Measurements from ENCODE around the gene LAYN.

The LAYN gene

DNA sequence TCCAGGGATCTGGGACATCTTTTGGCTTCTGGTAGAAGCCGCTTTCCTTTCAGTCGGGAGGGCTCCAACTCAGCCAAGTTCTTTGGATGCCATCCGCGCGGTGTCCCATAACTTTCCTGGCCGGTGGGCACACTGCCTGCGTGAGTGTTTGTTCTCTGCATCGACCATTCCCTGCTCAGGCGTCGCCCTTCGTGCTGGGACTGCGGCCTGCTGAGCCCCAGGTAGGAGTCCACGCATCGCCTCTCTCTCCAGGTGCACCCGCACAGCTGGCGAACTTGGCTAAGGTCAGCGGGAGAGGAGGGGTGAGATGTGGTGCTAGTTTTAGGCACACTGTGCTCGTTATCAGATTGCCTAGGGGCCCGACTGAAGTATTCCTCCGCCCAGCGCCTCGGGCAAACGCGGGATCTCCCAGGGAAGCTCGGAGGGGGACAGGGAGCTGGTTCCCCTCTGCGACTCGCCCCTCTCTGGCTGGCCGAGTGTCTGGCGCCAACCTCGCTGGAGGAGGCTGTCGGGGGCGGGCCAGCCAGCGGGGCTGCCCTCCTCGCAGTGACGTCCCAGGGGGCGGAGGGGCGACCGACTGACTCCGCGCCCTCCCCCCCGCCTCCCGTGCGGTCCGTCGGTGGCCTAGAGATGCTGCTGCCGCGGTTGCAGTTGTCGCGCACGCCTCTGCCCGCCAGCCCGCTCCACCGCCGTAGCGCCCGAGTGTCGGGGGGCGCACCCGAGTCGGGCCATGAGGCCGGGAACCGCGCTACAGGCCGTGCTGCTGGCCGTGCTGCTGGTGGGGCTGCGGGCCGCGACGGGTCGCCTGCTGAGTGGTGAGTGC is at the start of gene LAYN:
TSS of gene LAYN (plus strand) at position 607 of the 823 bp plus-strand sequence. CDS start at position 731, 124 bp downstream.
- Histone ChIP-seq H3K36me3 (ENCODE audit: control insufficient read depth, low read depth, low read length) (no peaks in the 10 kb centered on the region), H3K4me1 (ENCODE audit: control insufficient read depth, low read depth, low read length) (peaks cover 21% of the 10 kb centered on the region), H3K27ac (ENCODE audit: low read length) (no peak within 1 kb of the TSS), H3K9me3 (ENCODE audit: control insufficient read depth, low read depth, low read length) (no peaks in the 10 kb centered on the region), H3K27me3 (ENCODE audit: control insufficient read depth, insufficient read depth, low read length) (peaks cover 71% of the 10 kb centered on the region), H3K9ac (ENCODE audit: low read length) (peak within 1 kb of the TSS; percentile 7), H3K4me3 (ENCODE audit: low read length) (peak within 1 kb of the TSS; percentile 60)

DNA sequence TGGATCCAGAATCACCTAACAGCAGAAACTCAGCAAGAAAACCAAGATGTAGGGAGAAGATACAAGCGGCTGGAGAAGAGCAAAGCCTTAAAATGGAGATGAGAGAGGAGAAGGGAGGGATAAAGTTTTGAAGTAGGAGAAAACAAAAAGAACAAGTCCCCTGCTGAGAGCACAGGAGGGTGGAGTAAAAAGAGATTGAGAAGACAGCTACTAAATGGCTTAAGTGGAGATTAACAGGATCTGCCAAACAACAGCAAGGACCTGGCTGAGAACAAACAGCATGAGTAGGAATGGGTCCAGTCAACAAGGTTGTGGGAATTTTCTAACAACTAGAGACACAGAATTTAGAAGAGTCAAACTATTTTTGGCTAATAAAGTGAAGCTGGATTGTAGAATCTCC is 46.5 kb upstream of the LAYN start:
- no peaks in the 10 kb centered on the region for H3K27me3 ChIP-seq (ENCODE audit: control insufficient read depth, insufficient read depth, low read length)
- H3K4me3 ChIP-seq (ENCODE audit: low read length), result no peak overlapping the region
- no peaks in the 10 kb centered on the region for H3K36me3 ChIP-seq (ENCODE audit: control insufficient read depth, low read depth, low read length)
- H3K27ac ChIP-seq (ENCODE audit: low read length), result no peak overlapping the region
- no peak overlapping the region for H3K9ac ChIP-seq (ENCODE audit: low read length)
- no peaks in the 10 kb centered on the region for H3K9me3 ChIP-seq (ENCODE audit: control insufficient read depth, low read depth, low read length)
- no peaks in the 10 kb centered on the region for H3K4me1 ChIP-seq (ENCODE audit: control insufficient read depth, low read depth, low read length)

GRCh38 chr11:111499483-111499882 is 41.0 kb upstream of the LAYN start:
- no peak overlapping the region for H3K4me3 ChIP-seq (ENCODE audit: low read length)
- H3K36me3 ChIP-seq (ENCODE audit: control insufficient read depth, low read depth, low read length), result no peaks in the 10 kb centered on the region
- H3K9ac ChIP-seq (ENCODE audit: low read length), result no peak overlapping the region
- no peaks in the 10 kb centered on the region for H3K9me3 ChIP-seq (ENCODE audit: control insufficient read depth, low read depth, low read length)
- H3K27me3 ChIP-seq (ENCODE audit: control insufficient read depth, insufficient read depth, low read length), result no peaks in the 10 kb centered on the region
- H3K4me1 ChIP-seq (ENCODE audit: control insufficient read depth, low read depth, low read length), result no peaks in the 10 kb centered on the region
- H3K27ac ChIP-seq (ENCODE audit: low read length), result no peak overlapping the region

GRCh38 chr11:111500481-111500880 is 40.0 kb upstream of the LAYN start:
- no peak overlapping the region for H3K4me3 ChIP-seq (ENCODE audit: low read length)
- H3K36me3 ChIP-seq (ENCODE audit: control insufficient read depth, low read depth, low read length), result no peaks in the 10 kb centered on the region
- H3K4me1 ChIP-seq (ENCODE audit: control insufficient read depth, low read depth, low read length), result no peaks in the 10 kb centered on the region
- H3K9me3 ChIP-seq (ENCODE audit: control insufficient read depth, low read depth, low read length), result no peaks in the 10 kb centered on the region
- no peak overlapping the region for H3K9ac ChIP-seq (ENCODE audit: low read length)
- no peaks in the 10 kb centered on the region for H3K27me3 ChIP-seq (ENCODE audit: control insufficient read depth, insufficient read depth, low read length)
- no peak overlapping the region for H3K27ac ChIP-seq (ENCODE audit: low read length)

- H3K4me3 ChIP-seq (ENCODE audit: low read length), result no peak overlapping the region
- no peaks in the 10 kb centered on the region for H3K9me3 ChIP-seq (ENCODE audit: control insufficient read depth, low read depth, low read length)
- H3K9ac ChIP-seq (ENCODE audit: low read length), result no peak overlapping the region
- H3K36me3 ChIP-seq (ENCODE audit: control insufficient read depth, low read depth, low read length), result no peaks in the 10 kb centered on the region
- no peak overlapping the region for H3K27ac ChIP-seq (ENCODE audit: low read length)
- no peaks in the 10 kb centered on the region for H3K4me1 ChIP-seq (ENCODE audit: control insufficient read depth, low read depth, low read length)
- no peaks in the 10 kb centered on the region for H3K27me3 ChIP-seq (ENCODE audit: control insufficient read depth, insufficient read depth, low read length)
Measured at GRCh38 chr11:111502611-111503010, 37.9 kb upstream of the LAYN start.

- Histone ChIP-seq H3K9me3 (ENCODE audit: control insufficient read depth, low read depth, low read length) (no peaks in the 10 kb centered on the region), H3K36me3 (ENCODE audit: control insufficient read depth, low read depth, low read length) (no peaks in the 10 kb centered on the region), H3K27me3 (ENCODE audit: control insufficient read depth, insufficient read depth, low read length) (peaks cover 45% of the 10 kb centered on the region), H3K9ac (ENCODE audit: low read length) (no peak overlapping the region), H3K27ac (ENCODE audit: low read length) (no peak overlapping the region), H3K4me1 (ENCODE audit: control insufficient read depth, low read depth, low read length) (peaks cover 7% of the 10 kb centered on the region), H3K4me3 (ENCODE audit: low read length) (no peak overlapping the region)
Measured at GRCh38 chr11:111510311-111510710, 30.2 kb upstream of the LAYN start.

- Histone ChIP-seq H3K4me3 (ENCODE audit: low read length) (peak within 1 kb of the TSS; percentile 54), H3K27me3 (ENCODE audit: control insufficient read depth, insufficient read depth, low read length) (peaks cover 49% of the 10 kb centered on the region)
Measured at GRCh38 chr11:111512296-111513239, 28.0 kb upstream of the LAYN start, which contains the start of gene BTG4. TSS of gene BTG4 (minus strand) at chr11:111512386. CDS start at chr11:111498776, 13,610 bp downstream.

GRCh38 chr11:111513240-111513605 is 27.3 kb upstream of the LAYN start:
- Histone ChIP-seq H3K27me3 (ENCODE audit: control insufficient read depth, insufficient read depth, low read length) (peaks cover 49% of the 10 kb centered on the region), H3K4me1 (ENCODE audit: control insufficient read depth, low read depth, low read length) (peaks cover 7% of the 10 kb centered on the region), H3K36me3 (ENCODE audit: control insufficient read depth, low read depth, low read length) (no peaks in the 10 kb centered on the region), H3K4me3 (ENCODE audit: low read length) (peak overlapping the region; percentile 54), H3K9ac (ENCODE audit: low read length) (no peak overlapping the region), H3K9me3 (ENCODE audit: control insufficient read depth, low read depth, low read length) (no peaks in the 10 kb centered on the region), H3K27ac (ENCODE audit: low read length) (no peak overlapping the region)

More at GRCh38 chr11:111512296-111513239, 28.0 kb upstream of the LAYN start, which contains the start of gene BTG4:
- Histone ChIP-seq H3K27ac (ENCODE audit: low read length) (no peak within 1 kb of the TSS), H3K36me3 (ENCODE audit: control insufficient read depth, low read depth, low read length) (no peaks in the 10 kb centered on the region), H3K9me3 (ENCODE audit: control insufficient read depth, low read depth, low read length) (no peaks in the 10 kb centered on the region), H3K9ac (ENCODE audit: low read length) (no peak within 1 kb of the TSS), H3K4me1 (ENCODE audit: control insufficient read depth, low read depth, low read length) (peaks cover 7% of the 10 kb centered on the region)

DNA sequence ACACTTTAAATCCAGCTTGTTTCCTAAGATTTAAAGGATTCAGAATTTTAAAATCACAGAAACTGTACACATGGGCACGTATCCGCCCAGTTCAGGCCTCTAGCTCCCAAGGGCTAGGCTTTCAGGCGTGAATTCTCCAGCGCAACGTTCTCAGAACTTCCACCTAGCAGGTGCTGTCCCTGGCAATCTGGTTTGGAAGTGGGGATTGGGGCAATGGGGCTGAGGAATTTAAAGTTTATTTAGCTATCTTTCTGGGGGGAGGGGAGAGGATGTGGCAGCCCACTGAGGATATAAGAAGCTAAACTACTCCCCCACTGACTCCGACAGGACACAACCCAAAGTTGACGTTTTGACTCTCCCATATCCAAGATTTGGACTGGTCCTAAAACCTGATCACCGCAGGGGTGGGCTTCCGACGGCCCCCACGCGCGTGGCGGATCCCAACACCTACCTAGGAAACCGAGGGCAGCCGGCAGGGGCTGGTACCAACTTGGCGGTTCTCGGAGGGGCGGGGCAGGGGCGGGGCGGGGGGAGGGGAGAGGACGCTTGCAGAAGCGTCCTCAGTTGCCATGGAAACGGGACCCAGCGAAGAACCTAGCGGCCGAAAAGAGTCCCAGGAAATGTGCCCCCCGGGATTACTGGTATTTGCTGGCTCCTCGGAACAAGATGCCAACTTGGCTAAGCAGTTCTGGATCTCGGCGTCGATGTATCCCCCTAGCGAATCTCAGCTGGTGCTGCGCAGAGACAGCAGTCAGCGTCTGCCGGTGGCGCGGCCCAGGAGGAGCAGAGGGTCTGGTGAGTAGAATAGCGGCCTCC is 26.1 kb upstream of the LAYN start, which contains the start of gene HOATZ:
TSS of gene HOATZ (plus strand) at position 563 of the 816 bp plus-strand sequence. CDS start at position 570, 7 bp downstream.
- Histone ChIP-seq H3K4me1 (ENCODE audit: control insufficient read depth, low read depth, low read length) (peaks cover 7% of the 10 kb centered on the region), H3K9ac (ENCODE audit: low read length) (no peak within 1 kb of the TSS), H3K27ac (ENCODE audit: low read length) (no peak within 1 kb of the TSS), H3K27me3 (ENCODE audit: control insufficient read depth, insufficient read depth, low read length) (peaks cover 49% of the 10 kb centered on the region), H3K9me3 (ENCODE audit: control insufficient read depth, low read depth, low read length) (no peaks in the 10 kb centered on the region), H3K36me3 (ENCODE audit: control insufficient read depth, low read depth, low read length) (no peaks in the 10 kb centered on the region), H3K4me3 (ENCODE audit: low read length) (peak within 1 kb of the TSS; percentile 57)

- no peak overlapping the region for H3K9ac ChIP-seq (ENCODE audit: low read length)
- peaks cover 48% of the 10 kb centered on the region for H3K27me3 ChIP-seq (ENCODE audit: control insufficient read depth, insufficient read depth, low read length)
- no peaks in the 10 kb centered on the region for H3K36me3 ChIP-seq (ENCODE audit: control insufficient read depth, low read depth, low read length)
- no peaks in the 10 kb centered on the region for H3K9me3 ChIP-seq (ENCODE audit: control insufficient read depth, low read depth, low read length)
- no peak overlapping the region for H3K27ac ChIP-seq (ENCODE audit: low read length)
- peaks cover 7% of the 10 kb centered on the region for H3K4me1 ChIP-seq (ENCODE audit: control insufficient read depth, low read depth, low read length)
- H3K4me3 ChIP-seq (ENCODE audit: low read length), result no peak overlapping the region
Measured at GRCh38 chr11:111515591-111515990, 24.9 kb upstream of the LAYN start.

DNA sequence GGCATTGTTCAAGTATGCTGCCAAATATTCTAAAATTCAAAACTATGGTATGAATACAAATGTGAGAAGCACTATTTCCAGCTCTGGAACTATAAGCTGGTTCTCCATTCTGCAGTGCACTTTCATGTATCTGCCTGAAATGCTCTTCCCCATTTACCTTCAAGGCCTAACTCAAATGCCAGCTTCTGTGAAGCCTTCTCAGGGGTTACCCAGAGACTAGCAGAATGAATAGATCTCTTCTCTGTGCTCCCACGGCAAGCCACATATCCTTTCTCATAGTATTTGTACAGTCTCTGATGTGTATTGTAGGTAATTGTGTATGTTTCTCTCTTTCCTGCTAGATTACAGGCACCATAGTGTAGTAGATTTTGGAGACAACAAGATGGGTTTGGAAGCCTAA is 21.9 kb upstream of the LAYN start:
- H3K27me3 ChIP-seq (ENCODE audit: control insufficient read depth, insufficient read depth, low read length), result peaks cover 18% of the 10 kb centered on the region
- H3K4me3 ChIP-seq (ENCODE audit: low read length), result no peak overlapping the region
- H3K36me3 ChIP-seq (ENCODE audit: control insufficient read depth, low read depth, low read length), result no peaks in the 10 kb centered on the region
- H3K27ac ChIP-seq (ENCODE audit: low read length), result no peak overlapping the region
- no peak overlapping the region for H3K9ac ChIP-seq (ENCODE audit: low read length)
- no peaks in the 10 kb centered on the region for H3K9me3 ChIP-seq (ENCODE audit: control insufficient read depth, low read depth, low read length)
- H3K4me1 ChIP-seq (ENCODE audit: control insufficient read depth, low read depth, low read length), result peaks cover 4% of the 10 kb centered on the region
